ENCODE results near the gene NID1. TPM values are rescaled to one million over a fixed set of nuclear protein-coding genes. Genes with fewer than 3 reads are reported as not detected.
"Not testable (repeated sequence)": the region's sequence is repeated elsewhere in the genome, so short reads cannot be mapped to it uniquely, and the experiment has no call there.

NID1 gene
- total and polyA plus RNA-seq, 4 donors, result 21.2 to 90.1 (median 55.2) TPM

- Histone ChIP-seq H3K36me3 (ENCODE audit: control insufficient read depth in 4 of 4, insufficient read depth in 3 of 4, low read depth in 1 of 4, low read length in 3 of 4) (no peaks in the 10 kb centered on the region), H3K27ac (ENCODE audit: low read depth in 1 of 2, low read length in 2 of 2) (no peak overlapping the region), H3K9me3 (ENCODE audit: control insufficient read depth in 4 of 4, low read length in 3 of 4) (no peaks in the 10 kb centered on the region), H3K4me3 (ENCODE audit: low read depth in 1 of 3, low read length in 3 of 3) (no peak overlapping the region), H3K9ac (ENCODE audit: low read depth in 1 of 2, low read length in 2 of 2) (no peak overlapping the region), H3K27me3 (ENCODE audit: control insufficient read depth in 4 of 4, insufficient read depth in 4 of 4, low read length in 3 of 4) (no peaks in the 10 kb centered on the region), H3K4me1 (ENCODE audit: control insufficient read depth in 4 of 4, insufficient read depth in 4 of 4, low read length in 3 of 4) (peaks cover 17 to 56% (median 46%) of the 10 kb centered on the region in 4 donors)
- DNase-seq (ENCODE audit: low spot score), result no peak
- TF ChIP-seq EGR1 (IDR thresholded peaks at IDR 0.05; ENCODE audit: low read depth in 2 of 2), result no peak
- TF ChIP-seq ATF3 (IDR thresholded peaks at IDR 0.05), result no peak
- TF ChIP-seq HNF4A (conservative IDR thresholded peaks at IDR 0.05), result no peak
- no peak for TF ChIP-seq RAD21 (IDR thresholded peaks at IDR 0.05)
- no peak for TF ChIP-seq JUND (IDR thresholded peaks at IDR 0.05)
- WGBS, result 94% methylated on average over 2 of the region's 2 CpGs
Observed at GRCh38 chr1:235928197-235928596, 136.7 kb downstream of the NID1 start.

- H3K9ac ChIP-seq (ENCODE audit: low read depth in 1 of 2, low read length in 2 of 2); H3K36me3 ChIP-seq (ENCODE audit: control insufficient read depth in 4 of 4, insufficient read depth in 3 of 4, low read depth in 1 of 4, low read length in 3 of 4); H3K9me3 ChIP-seq (ENCODE audit: control insufficient read depth in 4 of 4, low read length in 3 of 4); H3K27me3 ChIP-seq (ENCODE audit: control insufficient read depth in 4 of 4, insufficient read depth in 4 of 4, low read length in 3 of 4); DNase-seq (ENCODE audit: low spot score); H3K27ac ChIP-seq (ENCODE audit: low read depth in 1 of 2, low read length in 2 of 2); H3K4me3 ChIP-seq (ENCODE audit: low read depth in 1 of 3, low read length in 3 of 3): not testable (repeated sequence)
- peaks cover 10 to 51% (median 40%) of the 10 kb centered on the region in 4 donors for H3K4me1 ChIP-seq (ENCODE audit: control insufficient read depth in 4 of 4, insufficient read depth in 4 of 4, low read length in 3 of 4)
- TF ChIP-seq FOXA1 (IDR thresholded peaks at IDR 0.05) (peak; percentile 47), HNF4A (conservative IDR thresholded peaks at IDR 0.05) (peak; percentile 45 to 78), RXRA (IDR thresholded peaks at IDR 0.05) (peak in 1 of 2 donors; percentile 73), YY1 (IDR thresholded peaks at IDR 0.05) (peak; percentile 62), JUND (IDR thresholded peaks at IDR 0.05) (peak in 1 of 2 donors; percentile 45), MAX (IDR thresholded peaks at IDR 0.05) (peak; percentile 53), FOXA2 (IDR thresholded peaks at IDR 0.05) (peak; percentile 78), RAD21 (IDR thresholded peaks at IDR 0.05) (peak in 1 of 2 donors; percentile 24)
Observed at GRCh38 chr1:235927551-235927950, 137.3 kb downstream of the NID1 start.

Small RNAs within 50 kb of the gene (small RNA-seq; reads per million reads assigned to genes)
- not detected for gene RF00019

Other genes starting within 250 kb of the NID1 start
- gene LYST, start 198.2 kb downstream of the NID1 start, total RNA-seq, result 10 to 100 TPM; 19.9 to 45.9 TPM
- gene LYST, start 198.2 kb downstream of the NID1 start, polyA plus RNA-seq, result 1 to 10 TPM; 3.4 to 8.4 TPM
- 1 to 10 TPM; 3.6 to 7.0 TPM for gene GPR137B, start 77.4 kb upstream of the NID1 start, total RNA-seq
- gene GPR137B, start 77.4 kb upstream of the NID1 start, polyA plus RNA-seq, result 1 to 10 TPM; 2.2 to 8.6 TPM
- gene ERO1B, start 216.9 kb upstream of the NID1 start, total RNA-seq, result 10 to 100 TPM in 1 of 2 donors, 1 to 10 TPM in 1; 5.5 to 22.9 TPM
- 10 to 100 TPM in 1 of 2 donors, 1 to 10 TPM in 1; 6.8 to 11.0 TPM for gene ERO1B, start 216.9 kb upstream of the NID1 start, polyA plus RNA-seq